Nephron progenitor cell (in vitro differentiated cells): ENCODE measurements around the gene NUP62.

Source experiments
- DNase-seq: peaks from one replicate; pipeline ENCODE4 v3.0.0; 2021
- H3K27ac Mint-ChIP-seq: 2 replicates; pipeline ENCODE4 v1.8.0; 2021; ENCODE audit warnings: mild to moderate bottlenecking, moderate library complexity, mixed read lengths
- H3K27me3 Mint-ChIP-seq: 2 replicates; pipeline ENCODE4 v1.8.0; 2021; ENCODE audit warnings: mild to moderate bottlenecking, low read depth, mixed read lengths; ENCODE audit not compliant: poor library complexity
- H3K36me3 Mint-ChIP-seq: 2 replicates; pipeline ENCODE4 v1.8.0; 2021; ENCODE audit warnings: low read depth, mixed read lengths
- H3K4me1 Mint-ChIP-seq: 2 replicates; pipeline ENCODE4 v1.8.0; 2021; ENCODE audit warnings: mixed read lengths
- H3K4me3 Mint-ChIP-seq: 2 replicates; pipeline ENCODE4 v1.8.0; 2021; ENCODE audit warnings: mild to moderate bottlenecking, moderate library complexity, mixed read lengths
- H3K9me3 Mint-ChIP-seq: 2 replicates; pipeline ENCODE4 v1.8.0; 2021; ENCODE audit warnings: mild to moderate bottlenecking, moderate library complexity, mixed read lengths
- TF ChIP-seq, protein P1 (sequence below): fragments of 200-600 bp; sonication (generic); IDR thresholded peaks from 2 replicates; pipeline ENCODE4 v1.5.0; 2021; ENCODE audit warnings: antibody characterized with exemption

NUP62 gene

DNA sequence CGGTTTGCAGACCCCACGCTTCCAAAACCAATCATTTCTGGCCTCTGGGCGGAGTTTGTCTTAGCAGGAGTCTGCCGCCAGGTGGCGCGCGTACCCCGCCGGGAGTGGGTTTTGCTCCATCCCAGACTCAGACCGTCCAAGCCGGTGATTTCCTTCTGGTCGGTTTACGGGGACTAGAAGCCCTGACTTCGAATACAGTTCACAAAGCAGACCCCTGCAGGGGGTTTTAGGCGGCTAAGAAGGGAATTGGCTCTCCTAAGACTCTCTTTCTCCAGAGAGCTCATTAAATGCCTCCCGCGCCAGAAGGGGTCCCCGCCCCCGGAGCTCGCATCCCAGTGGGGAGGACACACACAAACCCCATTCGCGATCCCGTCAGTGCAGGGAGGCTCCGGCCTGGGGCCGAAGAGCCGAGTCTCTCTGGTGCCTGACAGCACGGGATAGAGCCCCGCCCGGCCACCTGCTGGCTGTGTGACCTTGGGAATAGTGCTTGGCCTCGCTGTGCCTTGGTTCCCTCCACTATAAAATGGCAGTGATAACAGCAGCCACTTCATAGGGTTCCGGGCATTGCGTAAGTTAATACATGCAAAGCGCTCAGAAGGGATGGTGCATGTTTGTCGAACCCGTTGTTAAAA is 8.6 kb upstream of the NUP62 start:
- peaks cover 9% of the 10 kb centered on the region for H3K36me3 Mint-ChIP-seq
- H3K9me3 Mint-ChIP-seq: no peaks in the 10 kb centered on the region
- H3K4me3 Mint-ChIP-seq: no peak overlapping the region
- H3K27me3 Mint-ChIP-seq: peaks cover 21% of the 10 kb centered on the region
- no peak overlapping the region for H3K27ac Mint-ChIP-seq
- peak; percentile 93 for DNase-seq
- H3K4me1 Mint-ChIP-seq: peaks cover 17% of the 10 kb centered on the region
- TF ChIP-seq, protein P1, sequence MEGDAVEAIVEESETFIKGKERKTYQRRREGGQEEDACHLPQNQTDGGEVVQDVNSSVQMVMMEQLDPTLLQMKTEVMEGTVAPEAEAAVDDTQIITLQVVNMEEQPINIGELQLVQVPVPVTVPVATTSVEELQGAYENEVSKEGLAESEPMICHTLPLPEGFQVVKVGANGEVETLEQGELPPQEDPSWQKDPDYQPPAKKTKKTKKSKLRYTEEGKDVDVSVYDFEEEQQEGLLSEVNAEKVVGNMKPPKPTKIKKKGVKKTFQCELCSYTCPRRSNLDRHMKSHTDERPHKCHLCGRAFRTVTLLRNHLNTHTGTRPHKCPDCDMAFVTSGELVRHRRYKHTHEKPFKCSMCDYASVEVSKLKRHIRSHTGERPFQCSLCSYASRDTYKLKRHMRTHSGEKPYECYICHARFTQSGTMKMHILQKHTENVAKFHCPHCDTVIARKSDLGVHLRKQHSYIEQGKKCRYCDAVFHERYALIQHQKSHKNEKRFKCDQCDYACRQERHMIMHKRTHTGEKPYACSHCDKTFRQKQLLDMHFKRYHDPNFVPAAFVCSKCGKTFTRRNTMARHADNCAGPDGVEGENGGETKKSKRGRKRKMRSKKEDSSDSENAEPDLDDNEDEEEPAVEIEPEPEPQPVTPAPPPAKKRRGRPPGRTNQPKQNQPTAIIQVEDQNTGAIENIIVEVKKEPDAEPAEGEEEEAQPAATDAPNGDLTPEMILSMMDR: peak; percentile 96

DNA sequence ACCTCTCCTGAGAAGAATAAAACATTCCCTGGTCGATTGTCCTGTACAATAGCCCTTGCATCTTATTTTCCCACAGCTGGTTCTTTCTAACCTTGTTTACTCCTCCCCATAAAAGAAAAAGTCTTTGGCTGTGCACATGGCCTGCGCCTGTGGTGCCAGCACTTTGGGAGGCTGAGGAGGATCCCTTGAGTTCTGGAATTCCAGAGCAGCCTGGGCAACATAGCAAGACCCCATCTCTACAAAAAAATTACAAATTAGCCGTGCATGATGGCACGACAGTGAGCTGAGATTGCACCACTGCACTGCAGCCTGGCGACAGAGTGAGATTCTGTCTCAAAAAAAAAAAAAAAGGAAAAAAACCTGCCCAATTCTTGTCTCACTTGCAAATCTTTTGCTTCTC is 7.2 kb upstream of the NUP62 start:
- H3K4me3 Mint-ChIP-seq: no peak overlapping the region

DNA sequence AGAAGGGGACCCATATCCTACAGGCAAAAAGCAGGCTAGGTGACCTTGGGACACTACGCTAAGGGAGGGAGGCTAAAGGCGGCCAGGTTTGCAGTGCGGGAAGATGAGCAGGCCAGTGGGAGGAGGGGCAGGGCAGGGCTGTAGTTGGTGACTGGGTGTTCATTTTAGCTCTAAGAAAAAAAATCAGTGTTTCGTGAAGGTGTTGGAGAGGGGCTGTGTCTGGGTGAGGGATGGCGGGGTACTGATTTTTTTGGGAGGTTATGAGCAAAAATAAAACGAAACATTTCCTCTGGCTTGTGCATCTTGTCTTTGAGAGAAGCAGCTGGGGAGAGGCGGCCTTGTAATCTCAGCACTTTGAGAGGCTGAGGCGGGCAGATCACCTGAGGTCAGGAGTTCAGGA is 4.3 kb upstream of the NUP62 start:
- Mint-ChIP-seq H3K4me1 (peaks cover 15% of the 10 kb centered on the region), H3K4me3 (no peak overlapping the region), H3K9me3 (peaks cover 3% of the 10 kb centered on the region), H3K36me3 (peaks cover 32% of the 10 kb centered on the region), H3K27me3 (peaks cover 26% of the 10 kb centered on the region), H3K27ac (peak overlapping the region; percentile 77)
- no peak for DNase-seq
- TF ChIP-seq, protein P1: no peak

More for the DNA sequence above, 7.2 kb upstream of the NUP62 start:
- H3K27ac Mint-ChIP-seq: no peak overlapping the region
- peaks cover 18% of the 10 kb centered on the region for H3K4me1 Mint-ChIP-seq
- peaks cover 21% of the 10 kb centered on the region for H3K27me3 Mint-ChIP-seq
- no peaks in the 10 kb centered on the region for H3K9me3 Mint-ChIP-seq
- TF ChIP-seq, protein P1: no peak
- no peak for DNase-seq
- peaks cover 16% of the 10 kb centered on the region for H3K36me3 Mint-ChIP-seq

GRCh38 chr19:49932731-49933131 is 3.4 kb upstream of the NUP62 start:
- Mint-ChIP-seq H3K4me3 (no peak overlapping the region), H3K4me1 (peaks cover 25% of the 10 kb centered on the region), H3K36me3 (peaks cover 34% of the 10 kb centered on the region), H3K27ac (no peak overlapping the region), H3K9me3 (peaks cover 3% of the 10 kb centered on the region), H3K27me3 (peaks cover 22% of the 10 kb centered on the region)
- TF ChIP-seq, protein P1: no peak
- DNase-seq: no peak

DNA sequence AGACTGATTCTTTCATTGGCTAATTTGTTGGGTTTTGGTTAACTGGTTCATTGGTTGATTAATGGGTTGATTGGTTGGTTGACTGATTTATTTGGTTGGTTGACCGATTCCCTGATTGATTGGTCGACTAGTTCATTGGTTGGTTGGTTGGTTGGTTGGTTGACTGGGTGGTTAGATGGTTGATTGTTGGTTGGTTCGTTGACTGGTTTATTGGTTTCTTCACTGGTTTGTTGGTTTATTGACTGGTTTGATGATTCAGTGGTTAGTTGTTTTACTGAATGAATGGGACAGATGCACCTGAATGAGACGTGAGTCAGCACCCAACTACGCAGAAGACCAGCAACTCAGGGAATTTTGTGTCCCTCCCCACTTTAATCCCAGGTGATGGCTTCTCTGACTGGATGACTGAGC is 2.7 kb upstream of the NUP62 start:
- TF ChIP-seq, protein P1: no peak
- no peak overlapping the region for H3K4me3 Mint-ChIP-seq
- no peak overlapping the region for H3K27ac Mint-ChIP-seq
- H3K27me3 Mint-ChIP-seq: peaks cover 19% of the 10 kb centered on the region
- peaks cover 41% of the 10 kb centered on the region for H3K36me3 Mint-ChIP-seq
- peaks cover 3% of the 10 kb centered on the region for H3K9me3 Mint-ChIP-seq
- DNase-seq: no peak
- peaks cover 31% of the 10 kb centered on the region for H3K4me1 Mint-ChIP-seq

- H3K27ac Mint-ChIP-seq: no peak overlapping the region
Measured at GRCh38 chr19:49931293-49932040, 2.2 kb upstream of the NUP62 start.

More at GRCh38 chr19:49931293-49932040, 2.2 kb upstream of the NUP62 start:
- Mint-ChIP-seq H3K27me3 (peaks cover 18% of the 10 kb centered on the region), H3K4me3 (no peak overlapping the region), H3K36me3 (peaks cover 44% of the 10 kb centered on the region), H3K4me1 (peaks cover 34% of the 10 kb centered on the region), H3K9me3 (peaks cover 3% of the 10 kb centered on the region)
- no peak for DNase-seq
- TF ChIP-seq, protein P1: no peak
